ENCODE data around the gene KRTAP1-4.

KRTAP1-4 gene

GRCh38 chr17:41029633-41030245 lies at the start of gene KRTAP1-4:
TSS of gene KRTAP1-4 (minus strand) at chr17:41030195. CDS start at chr17:41030078, 117 bp downstream.
- H3K4me3 ChIP-seq (ENCODE audit: control insufficient read depth, low read depth, low read length), result no peak within 1 kb of the TSS
- no peak for DNase-seq (ENCODE audit: low read depth)
- no peak for TF ChIP-seq CTCF (IDR thresholded peaks at IDR 0.05; ENCODE audit: control insufficient read depth, insufficient read depth, low read depth, low read length, missing control alignments)

- H3K4me3 ChIP-seq (ENCODE audit: control insufficient read depth, low read depth, low read length), result no peak overlapping the region
- no peak for TF ChIP-seq CTCF (IDR thresholded peaks at IDR 0.05; ENCODE audit: control insufficient read depth, insufficient read depth, low read depth, low read length, missing control alignments)
- DNase-seq (ENCODE audit: low read depth), result no peak
These were observed 46.8 kb upstream of the KRTAP1-4 start for GRCh38 chr17:41076788-41077187.

GRCh38 chr17:41073676-41074075 lies 43.7 kb upstream of the KRTAP1-4 start:
- no peak overlapping the region for H3K4me3 ChIP-seq (ENCODE audit: control insufficient read depth, low read depth, low read length)
- no peak for DNase-seq (ENCODE audit: low read depth)
- no peak for TF ChIP-seq CTCF (IDR thresholded peaks at IDR 0.05; ENCODE audit: control insufficient read depth, insufficient read depth, low read depth, low read length, missing control alignments)

GRCh38 chr17:41071606-41072360 lies 41.8 kb upstream of the KRTAP1-4 start:
- TF ChIP-seq CTCF (IDR thresholded peaks at IDR 0.05; ENCODE audit: control insufficient read depth, insufficient read depth, low read depth, low read length, missing control alignments), result no peak
- no peak overlapping the region for H3K4me3 ChIP-seq (ENCODE audit: control insufficient read depth, low read depth, low read length)
- no peak for DNase-seq (ENCODE audit: low read depth)

- TF ChIP-seq CTCF (IDR thresholded peaks at IDR 0.05; ENCODE audit: control insufficient read depth, insufficient read depth, low read depth, low read length, missing control alignments), result no peak
- H3K4me3 ChIP-seq (ENCODE audit: control insufficient read depth, low read depth, low read length), result no peak overlapping the region
- no peak for DNase-seq (ENCODE audit: low read depth)
These were observed 39.0 kb upstream of the KRTAP1-4 start for GRCh38 chr17:41069031-41069430.

GRCh38 chr17:41067281-41067680 lies 37.3 kb upstream of the KRTAP1-4 start:
- DNase-seq (ENCODE audit: low read depth), result peak; percentile 61
- no peak for TF ChIP-seq CTCF (IDR thresholded peaks at IDR 0.05; ENCODE audit: control insufficient read depth, insufficient read depth, low read depth, low read length, missing control alignments)
- H3K4me3 ChIP-seq (ENCODE audit: control insufficient read depth, low read depth, low read length), result no peak overlapping the region
